H9 (cell line): ENCODE results near the gene LCP1. TPM values are rescaled to one million over a fixed set of nuclear protein-coding genes. Genes with fewer than 3 reads are reported as not detected.

Source experiments
- DNase-seq: peaks from one replicate; pipeline ENCODE4 v3.0.0-alpha.2; 2017
- H2AFZ ChIP-seq: one replicate; pipeline ENCODE4 v1.6.1; 2013; ENCODE audit warnings: mild to moderate bottlenecking, low read length, control low read depth, moderate library complexity
- H2AK5ac ChIP-seq: 2 replicates; pipeline ENCODE4 v1.6.1; 2013; ENCODE audit warnings: low read length, control low read depth, mixed read lengths; ENCODE audit not compliant: insufficient read length
- H2BK120ac ChIP-seq: one replicate; pipeline ENCODE4 v1.6.1; 2013; ENCODE audit warnings: low read depth, mild to moderate bottlenecking, low read length, control low read depth, inconsistent platforms; ENCODE audit not compliant: poor library complexity, severe bottlenecking
- H2BK12ac ChIP-seq: 2 replicates; pipeline ENCODE4 v1.6.1; 2013; ENCODE audit warnings: low read length, control low read depth, mixed read lengths, low read depth; ENCODE audit not compliant: insufficient read length
- H2BK15ac ChIP-seq: 2 replicates; pipeline ENCODE4 v1.6.1; 2013; ENCODE audit warnings: low read depth, low read length, control low read depth
- H2BK20ac ChIP-seq: one replicate; pipeline ENCODE4 v1.6.1; 2013; ENCODE audit warnings: low read depth, mild to moderate bottlenecking, low read length, control low read depth, inconsistent platforms; ENCODE audit not compliant: poor library complexity, severe bottlenecking
- H2BK5ac ChIP-seq: 2 replicates; pipeline ENCODE4 v1.6.1; 2013; ENCODE audit warnings: low read length, control low read depth, mixed read lengths; ENCODE audit not compliant: insufficient read length
- H3K14ac ChIP-seq: 2 replicates; pipeline ENCODE4 v1.6.1; 2013; ENCODE audit warnings: low read length, control low read depth; ENCODE audit not compliant: insufficient read depth
- H3K18ac ChIP-seq: 2 replicates; pipeline ENCODE4 v1.6.1; 2013; ENCODE audit warnings: low read depth, mild to moderate bottlenecking, mixed read lengths, low read length, control low read depth; ENCODE audit not compliant: insufficient read length
- H3K23ac ChIP-seq: 2 replicates; pipeline ENCODE4 v1.6.1; 2013; ENCODE audit warnings: low read length, control low read depth, mixed read lengths, low read depth; ENCODE audit not compliant: insufficient read length
- H3K23me2 ChIP-seq: 2 replicates; pipeline ENCODE4 v1.6.1; 2013; ENCODE audit warnings: low read depth, mild to moderate bottlenecking, mixed read lengths, low read length, control low read depth; ENCODE audit not compliant: insufficient read length, poor library complexity, severe bottlenecking
- H3K27ac ChIP-seq: 2 replicates; pipeline ENCODE4 v1.5.1; 2013; ENCODE audit warnings: low read length, control low read depth, mixed read lengths, low read depth; ENCODE audit not compliant: insufficient read length
- H3K27me3 ChIP-seq: 2 replicates; pipeline ENCODE4 v1.6.1; 2013; ENCODE audit warnings: low read length, control low read depth, inconsistent platforms; ENCODE audit not compliant: insufficient read depth
- H3K4ac ChIP-seq: 2 replicates; pipeline ENCODE4 v1.6.1; 2013; ENCODE audit warnings: low read depth, mild to moderate bottlenecking, control low read depth, inconsistent platforms, low read length, moderate library complexity
- H3K4me1 ChIP-seq: 2 replicates; pipeline ENCODE4 v1.6.1; 2013; ENCODE audit warnings: low read length, control low read depth, inconsistent platforms; ENCODE audit not compliant: insufficient read depth
- H3K4me2 ChIP-seq: 2 replicates; pipeline ENCODE4 v1.6.1; 2013; ENCODE audit warnings: low read length, control low read depth, mixed read lengths; ENCODE audit not compliant: insufficient read length, insufficient read depth
- H3K56ac ChIP-seq: 2 replicates; pipeline ENCODE4 v1.6.1; 2013; ENCODE audit warnings: low read depth, mild to moderate bottlenecking, mixed read lengths, low read length, control low read depth; ENCODE audit not compliant: insufficient read length
- H3K79me1 ChIP-seq: 2 replicates; pipeline ENCODE4 v1.6.1; 2013; ENCODE audit warnings: low read depth, mild to moderate bottlenecking, moderate library complexity, low read length, control low read depth, inconsistent platforms; ENCODE audit not compliant: insufficient read depth, poor library complexity, severe bottlenecking
- H3K79me2 ChIP-seq: 2 replicates; pipeline ENCODE4 v1.6.1; 2013; ENCODE audit warnings: low read length, control low read depth, inconsistent platforms; ENCODE audit not compliant: insufficient read depth
- H3K9ac ChIP-seq: 2 replicates; pipeline ENCODE4 v1.6.1; 2013; ENCODE audit warnings: low read length, control low read depth, mixed read lengths; ENCODE audit not compliant: insufficient read length; ENCODE audit errors: extremely low read depth
- H3K9me3 ChIP-seq: one replicate; pipeline ENCODE4 v1.6.1; 2013; ENCODE audit warnings: low read depth, low read length, inconsistent platforms; ENCODE audit not compliant: control insufficient read depth
- H3T11ph ChIP-seq: one replicate; pipeline ENCODE4 v1.6.1; 2013; ENCODE audit warnings: mild to moderate bottlenecking, low read length, control low read depth, inconsistent platforms
- H4K20me1 ChIP-seq: one replicate; pipeline ENCODE4 v1.6.1; 2013; ENCODE audit not compliant: control insufficient read depth, insufficient read length, insufficient read depth
- H4K5ac ChIP-seq: 2 replicates; pipeline ENCODE4 v1.6.1; 2013; ENCODE audit warnings: low read depth, mild to moderate bottlenecking, mixed read lengths, low read length, control low read depth; ENCODE audit not compliant: insufficient read length
- H4K8ac ChIP-seq: replicated peaks from 2 replicates; pipeline ENCODE4 v1.6.1; 2013; ENCODE audit warnings: low read length, control low read depth, mixed read lengths, low read depth; ENCODE audit not compliant: insufficient read length
- H4K91ac ChIP-seq: 2 replicates; pipeline ENCODE4 v1.6.1; 2013; ENCODE audit warnings: low read depth, mild to moderate bottlenecking, moderate library complexity, mixed read lengths, low read length, control low read depth; ENCODE audit not compliant: insufficient read length
- H3K27ac Mint-ChIP-seq, 3 experiments: 2 replicates in 2 of 3; 3 replicates in 1 of 3; pipeline ENCODE4 v1.8.0; 2020 to 2021; ENCODE audit warnings: mixed read lengths in 3 of 3, mild to moderate bottlenecking in 1 of 3, moderate library complexity in 1 of 3
- H3K27me3 Mint-ChIP-seq: 2 replicates; pipeline ENCODE4 v1.8.0; 2021; ENCODE audit warnings: low read depth, mild to moderate bottlenecking, moderate library complexity, mixed read lengths
- H3K36me3 Mint-ChIP-seq, 3 experiments: 2 replicates in 2 of 3; 3 replicates in 1 of 3; pipeline ENCODE4 v1.8.0; 2020 to 2021; ENCODE audit warnings: low read depth in 3 of 3, mixed read lengths in 3 of 3; ENCODE audit not compliant: insufficient read depth in 1 of 3
- H3K4me1 Mint-ChIP-seq, 2 experiments: 2 replicates each; pipeline ENCODE4 v1.8.0; 2020; ENCODE audit warnings: mixed read lengths in 2 of 2
- H3K4me3 Mint-ChIP-seq, 2 experiments: 2 replicates in 1 of 2; 3 replicates in 1 of 2; pipeline ENCODE4 v1.8.0; 2020 to 2021; ENCODE audit warnings: mild to moderate bottlenecking in 2 of 2, mixed read lengths in 2 of 2, moderate library complexity in 1 of 2
- H3K9me3 Mint-ChIP-seq, 2 experiments: 2 replicates in 1 of 2; 3 replicates in 1 of 2; pipeline ENCODE4 v1.8.0; 2020; ENCODE audit warnings: mild to moderate bottlenecking in 2 of 2, mixed read lengths in 2 of 2, moderate library complexity in 1 of 2
- CTCF ChIP-seq: fragments of 200-600 bp; sonication (generic); conservative IDR thresholded peaks from 3 replicates; pipeline ENCODE4 v1.8.0; 2021; ENCODE audit warnings: antibody characterized with exemption, mild to moderate bottlenecking
- total RNA-seq: library from RNA; stranded (reverse); gene quantifications from 2 replicates; pipeline ENCODE4 v1.2.1, GENCODE V29; 2021

Gene LCP1
- total RNA-seq, 1 experiment from 2014 or later, result 0.81 TPM

- Mint-ChIP-seq H3K4me3 (no peak overlapping the region), H3K27ac (no peak overlapping the region), H3K36me3 (no peaks in the 10 kb centered on the region), H3K9me3 (no peaks in the 10 kb centered on the region), H3K27me3 (peaks cover 1% of the 10 kb centered on the region; the same call in 1 of the 2 replicates), H3K4me1 (peaks cover 3 to 7% of the 10 kb centered on the region in 2 experiments; a peak in 2 of 4 replicates)
- no peak overlapping the region for H2AK5ac ChIP-seq
- no peaks in the 10 kb centered on the region for H3K79me2 ChIP-seq
- no peaks in the 10 kb centered on the region for H3K27me3 ChIP-seq
- no peaks in the 10 kb centered on the region; the same call in 1 of the 2 replicates for H3K4me1 ChIP-seq
- no peak overlapping the region for H2AFZ ChIP-seq
- no peaks in the 10 kb centered on the region for H4K20me1 ChIP-seq
- no peak overlapping the region for H2BK12ac ChIP-seq
- no peak overlapping the region for H3K4me2 ChIP-seq
- no peaks in the 10 kb centered on the region for H3K79me1 ChIP-seq
- no peak overlapping the region for H3K23ac ChIP-seq
- H4K5ac ChIP-seq, result no peak overlapping the region
- H3K9ac ChIP-seq, result no peak overlapping the region
- no peak overlapping the region for H2BK5ac ChIP-seq
- H3K14ac ChIP-seq, result no peak overlapping the region
- no peak for DNase-seq
- H4K8ac ChIP-seq, result no peak overlapping the region
- H3K9me3 ChIP-seq, result no peaks in the 10 kb centered on the region
- no peak overlapping the region for H4K91ac ChIP-seq
- no peak overlapping the region for H2BK15ac ChIP-seq
- H3T11ph ChIP-seq, result no peak overlapping the region
- H2BK20ac ChIP-seq, result no peak overlapping the region
- TF ChIP-seq CTCF, result no peak
- H3K4ac ChIP-seq, result no peak overlapping the region
- no peaks in the 10 kb centered on the region for H3K23me2 ChIP-seq
- no peak overlapping the region for H3K56ac ChIP-seq
- no peak overlapping the region for H2BK120ac ChIP-seq
- no peak overlapping the region for H3K27ac ChIP-seq
- no peak overlapping the region for H3K18ac ChIP-seq
Measured at GRCh38 chr13:46102255-46102605, 79.7 kb downstream of the LCP1 start.
